ENCODE measurements around the gene LDLRAD4.
"Not testable (repeated sequence)": the region's sequence is repeated elsewhere in the genome, so short reads cannot be mapped to it uniquely, and the experiment has no call there.

The LDLRAD4 gene

GRCh38 chr18:13485182-13485581, 266.6 kb downstream of the LDLRAD4 start:
- Histone ChIP-seq H3K79me2 (ENCODE audit: control insufficient read depth, insufficient read depth, low read length, unreplicated experiment) (no peaks in the 10 kb centered on the region), H3K27ac (ENCODE audit: low read depth, low read length) (no peak overlapping the region), H3K4me3 (ENCODE audit: low read depth, low read length) (no peak overlapping the region), H3K27me3 (ENCODE audit: insufficient read depth, low read length) (peaks cover 13% of the 10 kb centered on the region), H3K36me3 (ENCODE audit: insufficient read depth, low read length) (no peaks in the 10 kb centered on the region), H2AFZ (ENCODE audit: low read length, unreplicated experiment) (no peak overlapping the region), H3K4me1 (ENCODE audit: control insufficient read depth, insufficient read depth, low read length, unreplicated experiment) (no peaks in the 10 kb centered on the region)

- no peaks in the 10 kb centered on the region for H3K79me2 ChIP-seq (ENCODE audit: control insufficient read depth, insufficient read depth, low read length, unreplicated experiment)
- H3K27ac ChIP-seq (ENCODE audit: low read depth, low read length) = no peak overlapping the region
- H3K27me3 ChIP-seq (ENCODE audit: insufficient read depth, low read length) = peaks cover 13% of the 10 kb centered on the region
- H2AFZ ChIP-seq (ENCODE audit: low read length, unreplicated experiment) = no peak overlapping the region
- no peaks in the 10 kb centered on the region for H3K36me3 ChIP-seq (ENCODE audit: insufficient read depth, low read length)
- no peaks in the 10 kb centered on the region for H3K4me1 ChIP-seq (ENCODE audit: control insufficient read depth, insufficient read depth, low read length, unreplicated experiment)
- H3K4me3 ChIP-seq (ENCODE audit: low read depth, low read length) = no peak overlapping the region
These were observed 267.0 kb downstream of the LDLRAD4 start for GRCh38 chr18:13485604-13486003.

- H2AFZ ChIP-seq (ENCODE audit: low read length, unreplicated experiment) = no peak overlapping the region
- H3K27ac ChIP-seq (ENCODE audit: low read depth, low read length) = no peak overlapping the region
- no peak overlapping the region for H3K4me3 ChIP-seq (ENCODE audit: low read depth, low read length)
- peaks cover 13% of the 10 kb centered on the region for H3K27me3 ChIP-seq (ENCODE audit: insufficient read depth, low read length)
- H3K36me3 ChIP-seq (ENCODE audit: insufficient read depth, low read length) = no peaks in the 10 kb centered on the region
- no peaks in the 10 kb centered on the region for H3K4me1 ChIP-seq (ENCODE audit: control insufficient read depth, insufficient read depth, low read length, unreplicated experiment)
- no peaks in the 10 kb centered on the region for H3K79me2 ChIP-seq (ENCODE audit: control insufficient read depth, insufficient read depth, low read length, unreplicated experiment)
These were observed 267.7 kb downstream of the LDLRAD4 start for GRCh38 chr18:13486284-13486683.

DNA sequence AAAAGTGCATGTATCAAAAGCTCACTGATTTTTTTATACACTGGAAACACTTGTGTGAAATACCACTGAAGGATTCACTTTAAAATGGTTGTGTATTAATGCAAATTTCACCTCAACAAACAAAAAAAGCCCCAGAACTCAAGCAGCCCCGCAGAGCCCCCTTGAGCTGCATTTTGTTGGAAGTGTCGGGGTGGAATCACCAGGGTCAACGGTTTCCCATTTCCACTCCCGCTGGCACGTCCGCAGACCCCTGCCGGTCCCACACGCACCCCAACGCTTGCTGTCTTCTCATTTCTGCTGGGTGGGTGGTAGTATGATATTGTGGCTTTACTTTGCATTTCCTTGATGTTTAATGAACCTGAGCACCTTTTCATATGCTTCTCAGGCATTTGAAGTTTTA, 268.1 kb downstream of the LDLRAD4 start:
- H2AFZ ChIP-seq (ENCODE audit: low read length, unreplicated experiment) = no peak overlapping the region
- no peaks in the 10 kb centered on the region for H3K36me3 ChIP-seq (ENCODE audit: insufficient read depth, low read length)
- H3K27me3 ChIP-seq (ENCODE audit: insufficient read depth, low read length) = peaks cover 13% of the 10 kb centered on the region
- H3K79me2 ChIP-seq (ENCODE audit: control insufficient read depth, insufficient read depth, low read length, unreplicated experiment) = no peaks in the 10 kb centered on the region
- H3K4me1 ChIP-seq (ENCODE audit: control insufficient read depth, insufficient read depth, low read length, unreplicated experiment) = no peaks in the 10 kb centered on the region
- H3K4me3 ChIP-seq (ENCODE audit: low read depth, low read length) = no peak overlapping the region
- no peak overlapping the region for H3K27ac ChIP-seq (ENCODE audit: low read depth, low read length)

DNA sequence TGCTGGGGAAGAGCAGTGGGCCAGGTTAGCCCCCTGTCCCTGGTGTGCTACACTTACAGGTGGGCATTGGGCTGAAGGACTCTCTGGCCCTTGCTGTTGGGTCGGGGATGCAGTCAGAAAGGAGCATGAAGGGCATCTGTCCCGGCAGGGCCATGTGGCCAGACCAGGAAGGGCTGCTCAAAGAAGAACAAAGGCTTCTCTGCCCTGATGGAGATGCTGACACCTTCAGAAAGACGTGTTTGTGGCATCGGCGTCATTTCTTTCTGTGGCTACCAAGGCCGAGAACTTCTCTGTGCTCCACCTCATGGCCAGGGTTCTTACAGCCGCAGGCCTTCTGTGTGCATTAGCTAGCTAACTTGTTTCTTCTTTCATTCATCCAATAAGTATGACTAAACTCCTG, 268.7 kb downstream of the LDLRAD4 start:
- no peak overlapping the region for H3K4me3 ChIP-seq (ENCODE audit: low read depth, low read length)
- H3K36me3 ChIP-seq (ENCODE audit: insufficient read depth, low read length) = no peaks in the 10 kb centered on the region
- H2AFZ ChIP-seq (ENCODE audit: low read length, unreplicated experiment) = no peak overlapping the region
- H3K27ac ChIP-seq (ENCODE audit: low read depth, low read length) = no peak overlapping the region
- no peaks in the 10 kb centered on the region for H3K79me2 ChIP-seq (ENCODE audit: control insufficient read depth, insufficient read depth, low read length, unreplicated experiment)
- no peaks in the 10 kb centered on the region for H3K4me1 ChIP-seq (ENCODE audit: control insufficient read depth, insufficient read depth, low read length, unreplicated experiment)
- H3K27me3 ChIP-seq (ENCODE audit: insufficient read depth, low read length) = peaks cover 13% of the 10 kb centered on the region

DNA sequence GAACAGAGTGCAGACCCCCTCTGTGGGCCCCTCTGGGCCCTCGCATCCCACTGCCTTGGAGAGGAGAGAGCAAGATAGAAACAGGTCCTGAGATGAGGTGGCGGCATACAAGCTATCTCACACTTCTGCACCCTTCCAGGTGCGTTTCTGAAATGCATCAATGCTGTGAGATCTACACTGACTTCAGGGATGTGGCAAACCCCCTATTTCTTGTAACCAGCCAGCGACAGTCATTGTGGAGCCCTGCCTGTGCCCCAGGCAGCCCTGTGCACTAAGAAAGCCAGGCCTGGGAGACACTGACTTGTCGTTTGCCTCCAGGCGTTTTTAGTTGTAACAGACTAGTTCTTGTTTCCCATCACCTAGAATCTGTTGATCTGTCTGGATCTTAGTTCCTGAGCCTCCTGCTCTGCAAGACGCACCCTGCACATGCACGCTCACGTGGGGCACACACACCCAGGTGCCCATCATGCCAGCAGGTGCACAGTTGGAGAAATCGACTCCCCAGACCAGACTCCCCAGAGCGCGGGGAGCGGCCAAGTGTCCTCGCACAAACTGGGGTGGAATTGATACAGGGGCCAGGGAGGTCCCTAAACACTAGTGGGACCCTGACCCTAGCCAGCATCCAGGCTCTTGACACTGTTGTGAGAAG, 269.8 kb downstream of the LDLRAD4 start:
- Histone ChIP-seq H2AFZ (ENCODE audit: low read length, unreplicated experiment) (no peak overlapping the region), H3K36me3 (ENCODE audit: insufficient read depth, low read length) (no peaks in the 10 kb centered on the region), H3K4me1 (ENCODE audit: control insufficient read depth, insufficient read depth, low read length, unreplicated experiment) (no peaks in the 10 kb centered on the region)

DNA sequence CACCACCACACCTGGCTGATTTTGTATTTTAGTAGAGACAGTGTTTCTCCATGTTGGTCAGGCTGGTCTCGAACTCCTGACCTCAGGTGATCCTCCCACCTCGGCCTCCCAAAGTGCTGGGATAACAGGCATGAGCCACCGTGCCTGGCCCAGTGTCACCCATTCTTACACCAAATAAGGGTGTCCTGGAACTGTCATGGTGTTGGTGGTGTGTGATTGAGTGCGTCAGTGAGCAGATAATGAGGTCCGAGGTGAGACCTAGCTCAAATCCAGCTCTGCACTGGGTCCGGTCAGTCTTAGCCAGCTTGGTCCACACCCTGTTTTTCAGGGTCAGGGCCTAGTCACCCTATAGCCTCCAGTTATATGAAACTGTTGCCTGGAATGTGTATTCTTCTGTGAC, 270.7 kb downstream of the LDLRAD4 start:
- not testable (repeated sequence) for H3K4me1 ChIP-seq (ENCODE audit: control insufficient read depth, insufficient read depth, low read length, unreplicated experiment); H3K27ac ChIP-seq (ENCODE audit: low read depth, low read length); H3K79me2 ChIP-seq (ENCODE audit: control insufficient read depth, insufficient read depth, low read length, unreplicated experiment); H2AFZ ChIP-seq (ENCODE audit: low read length, unreplicated experiment); H3K4me3 ChIP-seq (ENCODE audit: low read depth, low read length); H3K36me3 ChIP-seq (ENCODE audit: insufficient read depth, low read length)
- peaks cover 13% of the 10 kb centered on the region for H3K27me3 ChIP-seq (ENCODE audit: insufficient read depth, low read length)

More for the DNA sequence above, 269.8 kb downstream of the LDLRAD4 start:
- no peaks in the 10 kb centered on the region for H3K79me2 ChIP-seq (ENCODE audit: control insufficient read depth, insufficient read depth, low read length, unreplicated experiment)
- no peak overlapping the region for H3K27ac ChIP-seq (ENCODE audit: low read depth, low read length)
- peaks cover 13% of the 10 kb centered on the region for H3K27me3 ChIP-seq (ENCODE audit: insufficient read depth, low read length)
- H3K4me3 ChIP-seq (ENCODE audit: low read depth, low read length) = no peak overlapping the region

GRCh38 chr18:13491138-13491537, 272.6 kb downstream of the LDLRAD4 start:
- Histone ChIP-seq H2AFZ (ENCODE audit: low read length, unreplicated experiment) (no peak overlapping the region), H3K36me3 (ENCODE audit: insufficient read depth, low read length) (no peaks in the 10 kb centered on the region), H3K27ac (ENCODE audit: low read depth, low read length) (no peak overlapping the region), H3K27me3 (ENCODE audit: insufficient read depth, low read length) (peaks cover 10% of the 10 kb centered on the region), H3K79me2 (ENCODE audit: control insufficient read depth, insufficient read depth, low read length, unreplicated experiment) (no peaks in the 10 kb centered on the region), H3K4me3 (ENCODE audit: low read depth, low read length) (no peak overlapping the region), H3K4me1 (ENCODE audit: control insufficient read depth, insufficient read depth, low read length, unreplicated experiment) (no peaks in the 10 kb centered on the region)

DNA sequence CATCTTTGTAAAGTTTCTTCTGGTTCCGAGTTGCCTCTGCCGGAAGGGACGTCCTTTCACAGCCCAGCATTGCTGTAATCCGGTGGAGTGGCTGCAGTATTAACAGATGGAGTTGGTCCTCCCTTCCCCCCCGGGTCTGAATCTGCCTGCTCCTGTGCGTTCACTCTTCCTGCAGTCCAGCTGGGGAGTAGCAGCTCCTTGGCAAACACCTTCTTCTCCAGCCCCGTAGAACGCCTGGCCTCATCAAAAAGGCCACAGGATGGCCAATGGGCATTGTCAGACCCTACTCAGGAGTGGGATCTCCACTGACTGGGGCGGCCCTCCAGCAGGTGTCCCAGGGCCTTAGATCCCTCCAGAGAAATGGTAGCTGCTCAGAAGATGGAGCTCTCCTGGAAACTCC, 273.8 kb downstream of the LDLRAD4 start:
- Histone ChIP-seq H3K79me2 (ENCODE audit: control insufficient read depth, insufficient read depth, low read length, unreplicated experiment) (no peaks in the 10 kb centered on the region), H3K36me3 (ENCODE audit: insufficient read depth, low read length) (no peaks in the 10 kb centered on the region)

DNA sequence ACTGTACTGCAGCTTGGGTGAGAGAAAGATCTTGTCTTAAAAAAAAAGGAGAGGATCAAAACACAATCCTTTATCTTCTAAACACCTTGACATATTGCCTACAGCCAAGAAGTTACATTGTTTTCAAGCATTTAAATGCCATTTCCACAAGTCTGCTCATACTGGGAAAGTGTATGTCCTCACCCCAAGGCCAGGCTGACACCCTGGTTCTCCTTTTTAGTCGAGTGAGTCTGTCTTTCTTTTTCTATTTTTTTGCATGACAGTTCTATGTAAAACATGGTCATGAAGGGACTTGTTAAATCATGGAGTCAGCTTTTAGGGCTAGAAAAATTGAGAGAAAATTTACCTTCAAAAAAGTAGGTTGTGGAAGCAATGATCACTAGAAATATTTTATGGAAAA, 274.5 kb downstream of the LDLRAD4 start:
- Histone ChIP-seq H2AFZ (ENCODE audit: low read length, unreplicated experiment) (no peak overlapping the region), H3K27ac (ENCODE audit: low read depth, low read length) (no peak overlapping the region), H3K36me3 (ENCODE audit: insufficient read depth, low read length) (no peaks in the 10 kb centered on the region), H3K4me1 (ENCODE audit: control insufficient read depth, insufficient read depth, low read length, unreplicated experiment) (no peaks in the 10 kb centered on the region), H3K4me3 (ENCODE audit: low read depth, low read length) (no peak overlapping the region), H3K27me3 (ENCODE audit: insufficient read depth, low read length) (no peaks in the 10 kb centered on the region), H3K79me2 (ENCODE audit: control insufficient read depth, insufficient read depth, low read length, unreplicated experiment) (no peaks in the 10 kb centered on the region)

More for the DNA sequence above, 273.8 kb downstream of the LDLRAD4 start:
- Histone ChIP-seq H3K4me1 (ENCODE audit: control insufficient read depth, insufficient read depth, low read length, unreplicated experiment) (no peaks in the 10 kb centered on the region), H3K27ac (ENCODE audit: low read depth, low read length) (no peak overlapping the region), H3K4me3 (ENCODE audit: low read depth, low read length) (no peak overlapping the region), H2AFZ (ENCODE audit: low read length, unreplicated experiment) (no peak overlapping the region), H3K27me3 (ENCODE audit: insufficient read depth, low read length) (no peaks in the 10 kb centered on the region)

DNA sequence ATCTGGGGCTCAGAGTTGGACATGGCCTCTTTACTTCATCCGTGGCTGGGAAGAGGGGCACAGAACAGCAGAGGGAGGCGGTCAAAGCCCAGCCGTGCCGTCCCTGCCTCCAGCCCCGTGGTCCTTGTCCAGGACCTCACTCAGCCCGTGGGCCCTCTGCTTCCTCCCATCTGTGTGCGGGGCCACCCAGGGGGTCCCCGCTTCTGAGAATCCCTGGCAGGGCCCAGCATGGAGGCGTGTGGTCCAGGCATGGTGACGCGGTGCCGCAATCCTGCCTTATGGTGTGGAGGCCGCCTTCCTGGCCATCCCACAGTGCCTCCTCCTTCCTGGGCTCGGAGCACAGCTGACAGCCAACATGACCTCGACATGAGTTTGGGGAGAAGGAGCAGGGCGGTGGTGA, 275.2 kb downstream of the LDLRAD4 start:
- Histone ChIP-seq H3K79me2 (ENCODE audit: control insufficient read depth, insufficient read depth, low read length, unreplicated experiment) (no peaks in the 10 kb centered on the region), H3K4me1 (ENCODE audit: control insufficient read depth, insufficient read depth, low read length, unreplicated experiment) (no peaks in the 10 kb centered on the region), H3K4me3 (ENCODE audit: low read depth, low read length) (no peak overlapping the region), H3K27me3 (ENCODE audit: insufficient read depth, low read length) (no peaks in the 10 kb centered on the region), H2AFZ (ENCODE audit: low read length, unreplicated experiment) (no peak overlapping the region), H3K27ac (ENCODE audit: low read depth, low read length) (no peak overlapping the region), H3K36me3 (ENCODE audit: insufficient read depth, low read length) (no peaks in the 10 kb centered on the region)
